GM18520 (cell line): ENCODE results near the gene EZH2.
A peak's percentile ranks its signal among the peaks of the same experiment; 100 is the strongest.

Source experiments
- ATAC-seq: cut with Tn5 transposase; IDR thresholded peaks from one replicate; pipeline ENCODE4 v1.9.1; 2021; ENCODE audit not compliant: unreplicated experiment

The EZH2 gene

GRCh38 chr7:148903504-148903903 is 19.4 kb upstream of the EZH2 start:
- no peak for ATAC-seq

- no peak for ATAC-seq
Measured at GRCh38 chr7:148901178-148901577, 17.1 kb upstream of the EZH2 start.

- no peak for ATAC-seq
Measured at GRCh38 chr7:148898845-148899484, 14.9 kb upstream of the EZH2 start.

- ATAC-seq = no peak
Measured at GRCh38 chr7:148894591-148894990, 10.5 kb upstream of the EZH2 start.

DNA sequence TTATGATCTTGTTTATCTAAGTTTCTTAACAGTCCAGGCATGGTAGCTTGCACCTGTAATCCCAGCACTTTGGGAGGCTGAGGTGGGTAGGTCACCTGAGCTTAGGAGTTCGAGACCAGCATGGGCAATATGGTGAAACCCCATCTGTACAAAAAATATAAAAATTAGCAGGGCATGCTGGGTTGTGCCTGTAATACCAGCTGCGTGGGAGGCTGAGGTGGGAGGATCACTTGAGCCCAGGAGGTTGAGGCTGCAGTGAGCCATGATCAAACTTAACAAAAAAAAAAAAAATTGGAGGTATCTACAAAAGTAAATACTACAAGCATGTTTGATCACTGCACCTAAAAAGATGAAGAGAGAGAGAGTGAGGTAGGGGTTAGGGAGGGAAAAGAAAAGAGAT is 9.0 kb upstream of the EZH2 start:
- no peak for ATAC-seq

- no peak for ATAC-seq
Measured at GRCh38 chr7:148888300-148888699, 4.2 kb upstream of the EZH2 start.

DNA sequence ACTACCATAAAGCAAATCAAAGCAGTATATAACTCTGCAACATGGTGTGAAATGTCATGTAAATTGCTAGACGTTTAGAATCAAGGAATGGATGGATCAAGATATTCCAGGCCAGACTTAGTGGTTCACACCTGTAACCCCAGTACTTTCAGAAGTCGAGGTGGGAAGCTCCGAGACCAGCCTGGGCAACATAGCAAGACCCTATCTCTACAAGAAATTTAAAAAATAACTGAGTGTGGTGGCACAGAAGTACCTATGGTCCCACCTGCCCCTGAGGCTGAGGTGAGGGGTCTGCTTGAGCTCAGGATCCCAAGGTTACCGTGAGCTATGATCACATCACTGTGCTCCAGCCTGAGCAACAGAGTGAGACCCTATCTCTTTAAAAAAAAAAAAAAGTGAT is 2.8 kb upstream of the EZH2 start:
- no peak for ATAC-seq

DNA sequence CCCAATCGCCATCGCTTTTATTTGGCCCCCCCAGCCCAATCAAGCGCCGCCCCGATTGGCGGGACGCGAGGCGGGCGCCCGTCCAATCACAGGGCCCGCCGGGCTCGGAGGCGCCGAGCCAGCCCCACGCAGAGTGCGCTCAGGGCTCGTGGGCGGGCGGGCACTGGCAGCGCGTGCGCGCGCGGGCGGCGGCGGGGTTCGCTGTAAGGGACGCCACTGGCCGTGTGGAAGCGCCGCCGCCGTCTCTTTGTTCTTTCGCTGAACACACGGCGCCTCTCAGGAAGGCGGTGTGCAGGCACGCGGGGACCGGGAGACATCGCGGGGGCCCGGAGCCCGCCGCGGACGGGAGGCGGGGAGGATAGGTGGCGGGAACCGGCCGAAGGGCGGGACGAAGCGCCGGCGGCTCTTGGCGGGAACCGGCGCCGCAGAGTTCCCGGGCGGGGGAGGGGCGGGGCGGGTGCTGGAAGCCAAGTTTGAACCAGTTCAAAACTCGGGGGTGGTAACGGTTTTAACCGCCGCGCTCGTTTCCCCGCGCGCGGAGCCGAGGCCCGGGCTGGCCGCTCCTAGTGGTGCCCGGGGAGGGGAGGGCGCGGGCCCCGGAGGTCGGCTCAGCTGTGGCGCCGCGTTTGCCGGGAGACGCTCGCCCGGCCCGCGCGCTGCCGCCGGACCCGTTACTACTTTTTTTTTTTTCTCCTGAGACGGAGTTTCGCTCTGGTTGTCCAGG is 370 bp upstream of the EZH2 start:
- ATAC-seq = peak; percentile 85

DNA sequence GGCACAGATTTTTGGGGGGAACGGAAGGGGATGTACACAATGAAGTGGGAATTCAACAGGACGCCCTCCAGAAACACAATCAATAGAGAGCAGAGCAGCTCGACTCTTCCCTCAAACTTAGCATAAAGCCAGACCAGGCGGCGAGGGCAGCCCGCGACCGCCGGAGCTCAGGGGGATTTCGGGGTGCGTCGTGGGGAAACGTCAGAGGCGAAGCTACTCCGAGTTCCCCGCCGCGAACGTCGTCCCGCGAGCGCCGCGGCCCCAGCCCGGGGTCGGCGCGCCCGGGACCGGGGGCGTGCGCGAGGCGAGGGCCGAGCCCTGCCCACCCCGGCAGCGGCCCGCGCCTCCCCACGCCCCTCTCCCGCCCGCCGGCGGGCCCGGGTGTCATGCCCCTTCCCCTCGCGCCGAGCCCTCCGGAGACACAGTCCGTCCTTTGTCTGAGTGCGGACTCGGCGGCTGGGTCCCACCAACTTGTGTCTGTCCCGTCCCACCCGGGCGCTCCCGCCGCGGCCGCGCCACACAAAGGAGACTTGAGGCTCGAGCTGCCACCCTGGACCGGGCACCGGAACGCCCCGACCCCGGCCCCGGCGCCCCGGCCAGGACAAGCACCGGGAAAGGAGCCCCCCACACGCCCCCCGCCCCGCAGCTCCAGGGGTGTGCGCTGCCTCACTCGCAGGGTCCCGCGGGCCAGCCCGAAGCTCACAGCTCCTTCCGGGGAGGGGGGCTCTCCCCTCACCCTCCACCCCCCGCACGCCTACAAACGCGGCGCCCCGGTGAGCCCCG is 634 bp downstream of the EZH2 start:
- ATAC-seq = peak; percentile 16

DNA sequence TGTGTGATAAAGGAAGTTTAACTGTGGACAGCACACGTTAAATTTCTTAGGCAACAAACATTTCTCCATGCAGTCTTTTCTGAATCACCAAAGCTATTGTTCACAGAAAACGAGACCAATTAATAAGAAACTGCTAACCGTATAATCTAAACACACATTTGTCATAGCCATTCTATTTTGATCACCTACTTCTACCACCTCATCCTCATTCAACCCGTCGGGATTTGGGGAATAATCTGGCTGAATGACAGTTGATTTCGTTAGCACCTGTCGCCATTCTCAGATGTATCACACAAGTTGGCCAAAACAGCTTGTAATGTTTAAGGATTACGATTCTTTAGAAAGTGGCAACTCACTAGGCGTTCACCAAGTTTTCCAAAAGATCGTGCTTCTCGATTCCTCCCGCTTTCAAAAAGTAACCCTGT is 1.2 kb downstream of the EZH2 start:
- ATAC-seq = no peak

DNA sequence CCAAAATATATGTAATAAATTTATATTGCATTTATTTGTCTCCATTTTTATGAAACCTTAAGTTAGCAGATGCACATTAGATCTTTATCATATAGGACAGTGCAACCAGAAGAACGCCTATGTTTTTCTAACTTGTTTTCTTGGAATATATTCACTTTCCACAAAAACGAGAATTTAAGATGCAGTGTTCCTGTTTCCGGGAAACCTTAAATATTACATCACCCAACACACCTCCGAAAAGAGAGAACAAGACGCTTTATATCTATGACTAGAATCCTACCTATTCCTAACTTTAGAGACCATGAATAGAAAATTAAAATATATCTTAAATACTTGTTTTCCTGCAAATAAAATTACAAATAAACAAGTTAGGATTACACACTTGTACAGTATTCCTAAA is 1.9 kb downstream of the EZH2 start:
- ATAC-seq = no peak

DNA sequence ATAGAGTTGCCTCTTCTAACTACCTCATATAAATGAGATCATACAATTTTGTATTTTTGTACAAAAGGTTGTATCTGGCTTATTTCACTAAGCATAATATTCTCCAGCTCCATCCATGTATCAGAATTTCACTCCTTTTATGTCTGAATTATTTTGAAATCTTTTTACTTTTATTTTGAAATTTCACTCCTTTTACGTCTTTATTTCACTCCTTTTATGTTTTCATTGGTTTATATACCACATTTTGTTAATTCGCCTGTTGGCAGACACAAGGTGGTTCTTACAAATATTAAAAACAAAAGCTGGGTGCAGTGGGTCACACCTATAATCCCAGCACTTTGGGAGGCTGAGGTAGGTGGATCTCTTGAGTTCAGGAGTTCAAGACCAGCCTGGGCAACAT is 5.8 kb downstream of the EZH2 start:
- no peak for ATAC-seq

- ATAC-seq = no peak
Measured at GRCh38 chr7:148877517-148877916, 6.6 kb downstream of the EZH2 start.

- no peak for ATAC-seq
Measured at GRCh38 chr7:148872188-148872587, 11.9 kb downstream of the EZH2 start.

- ATAC-seq = no peak
Measured at GRCh38 chr7:148871551-148871950, 12.5 kb downstream of the EZH2 start.

- ATAC-seq = no peak
Measured at GRCh38 chr7:148871030-148871429, 13.1 kb downstream of the EZH2 start.

DNA sequence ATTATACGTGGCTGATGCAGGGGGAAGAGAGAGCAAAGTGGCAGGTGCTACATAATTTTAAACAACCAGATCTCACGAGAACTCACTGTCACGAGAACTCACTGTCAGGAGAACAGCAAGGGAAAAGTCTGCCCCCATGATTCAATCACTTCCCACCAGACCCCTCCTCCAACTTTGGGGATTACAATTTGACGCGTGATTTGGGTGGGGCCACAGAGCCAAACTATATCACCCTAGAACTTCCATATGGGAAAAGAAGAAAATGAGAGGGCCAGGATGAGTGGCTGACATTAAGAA is 15.8 kb downstream of the EZH2 start:
- ATAC-seq = no peak

GRCh38 chr7:148867596-148868377 is 16.3 kb downstream of the EZH2 start:
- ATAC-seq = no peak

DNA sequence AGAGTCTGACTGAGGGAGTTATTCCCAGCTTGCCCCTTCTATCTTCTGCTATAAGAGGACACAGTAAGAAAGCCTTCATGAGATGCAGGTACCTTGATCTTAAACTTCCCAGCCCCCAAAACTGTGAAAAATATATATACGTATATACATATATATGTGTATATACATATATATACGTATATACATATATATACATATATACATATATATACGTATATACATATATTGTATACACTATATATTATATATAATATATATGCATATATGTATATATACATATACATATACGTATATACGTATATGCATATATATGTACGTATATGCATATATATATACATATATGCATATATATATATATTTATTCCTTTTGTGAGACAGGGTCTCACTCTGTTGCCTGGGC is 17.7 kb downstream of the EZH2 start:
- no peak for ATAC-seq

DNA sequence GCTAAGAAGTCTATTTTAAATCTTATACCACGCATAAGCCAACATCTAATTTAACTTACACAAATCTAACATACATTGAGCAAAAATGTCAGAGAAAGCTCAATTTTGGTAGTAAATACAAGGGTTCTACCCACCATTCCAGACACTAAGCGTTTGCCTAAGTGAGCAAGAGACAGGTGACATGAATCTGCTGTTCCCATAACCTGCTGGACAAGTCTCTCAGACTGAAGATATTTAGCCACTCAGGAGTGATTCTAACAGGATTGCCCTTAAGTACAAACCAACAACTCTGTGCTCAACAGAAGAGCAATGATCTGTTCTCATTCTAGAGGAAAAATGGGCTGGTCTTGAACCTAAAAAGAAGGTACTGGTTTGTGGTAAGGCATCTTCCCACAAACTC is 18.8 kb downstream of the EZH2 start:
- ATAC-seq = no peak

- no peak for ATAC-seq
Measured at GRCh38 chr7:148863324-148863723, 20.8 kb downstream of the EZH2 start.

DNA sequence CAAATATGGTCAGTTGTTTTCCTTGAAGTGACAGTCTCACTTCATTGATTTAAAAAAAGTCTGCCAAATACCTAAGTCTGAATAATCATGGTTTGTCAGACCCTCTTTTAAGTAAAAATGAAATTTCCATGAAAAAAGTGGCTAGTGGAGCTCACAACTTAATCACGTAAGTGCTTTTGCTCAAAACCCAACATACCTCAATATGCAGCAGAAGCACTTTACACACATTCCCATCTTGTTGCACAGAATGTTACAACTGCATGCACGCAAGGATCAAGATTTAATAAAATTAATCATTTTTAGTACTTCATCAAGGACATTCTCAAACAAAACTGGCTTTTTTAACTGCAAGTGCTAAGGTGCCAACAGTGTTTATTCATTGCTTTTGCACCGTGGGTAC is 21.6 kb downstream of the EZH2 start:
- ATAC-seq = no peak
